HG03342 (cell line): ENCODE measurements around the gene ZIC1.

Experiments
- ATAC-seq: cut with Tn5 transposase; IDR thresholded peaks from one replicate; pipeline ENCODE4 v1.9.1; 2021; ENCODE audit warnings: mild to moderate bottlenecking, moderate library complexity; ENCODE audit not compliant: unreplicated experiment

Gene ZIC1

DNA sequence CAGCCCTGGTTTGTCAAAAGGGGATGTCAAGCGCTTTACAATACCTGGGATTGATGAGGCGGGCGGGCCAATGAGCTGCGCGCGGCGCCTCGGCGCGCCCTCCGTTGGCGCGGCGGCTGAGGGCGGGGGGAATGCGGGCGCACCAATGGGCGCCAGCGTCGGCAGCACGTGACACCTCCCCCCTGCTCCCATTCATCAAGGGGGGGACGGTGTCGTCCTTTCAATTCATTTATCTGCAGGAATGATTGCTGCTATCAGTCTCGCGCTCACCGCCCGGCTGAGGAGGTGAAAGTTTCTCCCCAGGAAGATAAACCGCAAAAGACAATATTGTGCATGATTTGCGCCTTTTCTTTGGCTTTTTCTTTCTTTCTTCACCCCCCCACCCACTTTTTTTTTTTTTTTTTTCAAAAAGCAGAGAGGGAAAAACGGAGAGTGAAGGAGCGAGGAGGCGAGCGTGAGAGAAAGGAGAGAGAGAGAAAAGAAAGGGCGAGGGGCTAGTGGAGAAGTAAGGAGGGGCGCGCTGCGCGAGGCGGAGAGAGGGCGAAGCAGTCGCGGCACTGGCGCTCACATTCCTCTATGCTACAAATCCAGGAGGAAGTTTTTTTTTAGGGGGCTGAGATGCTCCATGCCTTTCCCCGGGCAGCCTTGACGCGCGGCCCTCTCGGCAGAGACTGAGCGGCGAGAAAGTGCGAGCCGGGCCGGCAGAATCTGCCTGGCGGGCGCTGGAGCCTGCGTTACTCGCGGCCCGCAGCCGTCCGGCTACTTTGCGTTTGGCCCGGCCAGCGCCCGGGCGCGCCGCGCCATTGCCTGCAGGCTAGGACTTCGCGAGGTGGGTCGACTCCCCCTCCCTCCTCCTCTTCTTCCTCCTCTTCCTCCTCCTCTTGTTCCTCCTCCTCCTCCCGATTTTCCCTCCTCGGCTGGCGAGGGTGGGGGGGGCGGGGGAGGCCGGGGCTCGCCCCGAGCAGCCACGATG lies at the start of gene ZIC1:
TSS of gene ZIC1 (plus strand) at position 223 of the 973 bp plus-strand sequence. CDS start at position 971, 748 bp downstream.
- no peak for ATAC-seq

DNA sequence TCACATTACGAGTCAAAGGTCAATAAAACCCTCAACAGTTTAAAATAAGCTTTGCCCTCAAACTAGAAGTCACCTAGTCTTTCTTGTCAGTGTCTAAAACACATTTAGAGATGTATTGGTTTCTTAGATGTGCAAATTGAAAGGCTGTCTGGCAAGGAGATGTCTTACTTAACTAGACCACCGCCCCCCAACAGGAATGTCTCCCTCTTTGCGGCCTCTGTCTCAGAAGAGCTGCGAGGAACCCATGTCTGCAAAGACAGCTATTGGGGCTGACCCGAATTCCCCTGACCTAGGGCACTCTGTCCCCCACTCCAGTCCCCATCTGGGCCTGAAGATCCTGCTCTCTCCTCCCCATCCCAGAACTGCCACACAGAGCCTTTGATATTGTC lies 49.1 kb upstream of the ZIC1 start:
- ATAC-seq: no peak

DNA sequence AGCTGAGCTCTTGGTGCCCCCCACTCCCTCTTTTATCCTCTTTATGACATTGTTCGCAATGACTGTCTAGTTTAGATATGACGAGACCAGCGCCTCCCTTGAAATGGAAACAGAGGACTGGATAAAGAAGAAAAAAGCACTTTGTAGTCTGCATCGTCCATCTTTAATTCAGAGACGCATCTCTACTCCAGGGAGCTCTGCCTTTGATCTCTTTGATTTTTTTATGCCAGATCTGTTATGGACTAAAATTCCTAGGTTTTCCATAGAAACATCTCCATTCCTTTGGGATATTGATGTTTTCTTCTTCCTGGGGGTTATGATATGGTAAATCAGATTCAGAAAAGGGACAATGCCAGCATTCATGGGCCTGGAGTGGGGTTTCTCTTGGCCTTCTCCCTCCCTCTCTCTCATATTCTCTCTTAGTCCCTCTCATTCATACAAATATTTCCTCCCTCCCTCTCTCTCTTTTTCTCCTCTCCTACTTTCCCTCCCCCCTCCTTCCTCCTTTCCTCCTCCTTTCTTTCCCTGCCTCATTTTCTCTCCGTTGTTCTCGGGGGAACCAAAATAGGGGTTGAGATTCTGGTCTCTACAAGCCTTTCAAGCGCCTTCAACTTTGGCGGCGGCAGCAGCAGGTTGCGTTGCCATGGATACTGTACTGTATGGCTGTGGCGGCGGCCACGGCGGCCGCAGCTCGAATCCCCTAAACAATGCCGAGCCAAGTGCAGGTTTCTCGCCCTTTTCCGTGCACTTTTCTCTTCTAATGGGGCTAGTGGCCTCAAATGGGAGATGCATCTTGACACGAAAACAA lies 48.3 kb upstream of the ZIC1 start:
- no peak for ATAC-seq

DNA sequence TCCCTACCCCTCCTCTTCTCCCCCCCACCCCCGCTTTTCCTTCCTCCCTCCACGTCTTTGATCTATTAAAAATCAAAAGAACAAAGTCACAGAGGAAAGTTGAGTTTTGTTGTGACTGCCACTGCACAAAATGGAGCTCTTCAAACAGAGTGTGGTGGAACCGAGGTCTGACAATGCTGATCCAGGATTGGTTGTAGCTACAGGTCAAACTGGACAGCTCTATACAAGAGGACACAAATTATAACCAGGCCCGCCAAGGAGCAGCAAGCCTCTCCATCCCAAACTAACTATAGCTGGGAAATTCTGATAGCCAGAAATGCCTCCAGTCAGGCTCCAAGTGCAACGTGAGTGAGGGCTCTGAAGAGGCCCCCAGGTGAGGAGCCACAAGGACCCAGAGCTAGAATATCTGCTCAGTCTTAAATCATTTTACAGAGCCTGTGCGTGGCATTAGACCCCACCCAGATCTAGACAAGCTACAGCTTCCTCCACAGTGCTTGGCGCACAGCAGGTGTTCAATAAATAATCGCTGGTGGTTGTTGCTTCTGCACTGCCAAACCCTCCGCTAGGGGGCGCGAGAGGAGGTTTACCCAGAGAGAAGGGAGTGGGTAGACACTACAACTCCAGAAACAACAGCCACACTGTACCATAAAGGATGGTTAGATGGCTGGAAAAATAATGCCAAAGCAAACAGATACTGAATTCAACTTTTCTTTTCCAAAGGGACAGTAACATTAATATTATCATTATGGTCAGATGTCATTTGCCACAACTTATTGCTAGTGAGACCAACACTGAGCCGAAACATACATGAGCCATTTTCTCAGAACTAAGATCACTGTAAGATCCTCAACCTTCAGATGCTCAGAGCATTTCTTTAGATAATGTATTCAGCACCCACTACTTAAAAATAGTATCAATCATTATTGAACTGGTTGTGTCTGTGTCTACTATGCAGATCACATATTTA lies 47.4 kb upstream of the ZIC1 start:
- peak; percentile 76 for ATAC-seq

DNA sequence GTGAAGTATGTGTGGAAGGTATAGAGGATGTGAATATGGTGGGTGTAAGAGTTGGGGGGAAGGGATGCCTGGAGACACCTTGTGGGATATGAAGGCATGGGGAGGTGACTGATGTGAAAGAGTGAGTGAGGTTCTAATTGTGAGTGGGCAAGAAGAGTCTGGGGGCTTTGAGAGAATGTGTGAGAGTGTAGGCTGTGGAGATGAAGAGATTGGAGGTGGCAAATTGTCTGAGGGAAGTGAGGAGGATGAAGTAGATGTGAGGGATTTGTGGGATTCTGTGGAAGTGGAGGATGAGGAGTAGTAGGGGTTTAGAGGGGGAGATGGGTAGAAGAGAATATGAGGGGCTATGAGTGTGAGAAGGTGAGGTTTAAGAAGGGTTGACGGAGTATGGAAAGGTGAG lies 44.4 kb upstream of the ZIC1 start:
- no peak for ATAC-seq

DNA sequence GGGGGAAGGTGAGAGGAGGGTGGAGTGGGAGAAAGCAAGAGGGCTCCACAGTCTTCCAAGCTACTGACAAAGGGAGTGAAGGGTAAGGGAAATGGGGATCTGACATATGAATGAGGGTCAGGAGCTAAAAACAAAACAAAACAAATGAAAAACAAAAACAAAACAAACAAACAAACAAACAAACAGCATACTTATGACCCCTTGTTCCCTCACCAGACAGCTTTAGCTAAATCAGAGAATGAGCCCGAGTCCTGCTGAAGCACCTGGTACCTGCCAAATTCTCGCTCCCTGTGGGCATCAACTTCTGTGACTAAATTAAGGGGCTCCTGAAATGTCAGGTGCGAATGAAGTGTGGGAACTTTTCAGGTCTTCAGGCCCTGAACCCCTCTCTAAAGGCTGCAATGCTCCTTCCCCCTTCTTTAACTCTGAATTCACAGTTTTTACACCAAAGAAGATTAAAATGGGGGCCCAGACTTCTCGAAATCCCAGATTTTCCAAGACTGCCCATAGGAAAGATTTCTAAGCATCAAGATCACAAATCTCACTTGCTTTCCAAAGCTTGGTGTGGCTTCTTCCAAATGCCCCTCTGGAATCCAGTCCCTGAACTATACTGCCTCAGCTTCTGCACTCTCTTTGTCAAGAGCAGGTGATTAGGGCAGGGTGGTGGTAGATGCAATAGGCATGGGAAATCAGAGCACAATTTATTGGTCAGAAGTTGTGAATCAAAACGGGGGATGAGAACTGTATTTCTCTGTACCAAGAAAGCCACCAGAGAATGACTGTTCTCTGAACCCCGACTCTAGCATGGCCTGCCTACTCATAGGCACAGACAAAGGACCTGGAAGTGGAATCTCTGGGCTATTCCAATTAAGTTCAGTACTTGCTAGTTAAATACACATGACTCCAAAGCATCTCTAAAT lies 43.7 kb upstream of the ZIC1 start:
- ATAC-seq: no peak

DNA sequence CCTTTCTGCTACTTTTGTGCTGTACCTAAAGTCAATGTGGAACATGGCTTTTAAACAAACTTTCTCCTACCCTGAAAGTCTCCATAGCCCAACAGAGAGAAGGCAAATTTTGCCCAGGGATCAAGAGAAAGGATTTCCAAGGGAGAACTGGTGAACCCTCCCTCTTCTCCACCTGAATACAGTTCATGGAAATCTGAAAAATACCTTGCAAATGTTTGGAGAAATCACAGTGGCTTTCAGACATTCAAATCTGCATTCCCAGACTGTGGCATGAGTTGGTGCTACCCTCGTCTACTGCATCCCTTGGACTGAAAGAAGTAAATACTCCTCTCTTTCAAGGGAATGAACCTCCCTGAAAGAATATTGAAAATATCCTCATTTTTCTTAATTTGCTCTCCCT lies 41.5 kb upstream of the ZIC1 start:
- ATAC-seq: no peak

DNA sequence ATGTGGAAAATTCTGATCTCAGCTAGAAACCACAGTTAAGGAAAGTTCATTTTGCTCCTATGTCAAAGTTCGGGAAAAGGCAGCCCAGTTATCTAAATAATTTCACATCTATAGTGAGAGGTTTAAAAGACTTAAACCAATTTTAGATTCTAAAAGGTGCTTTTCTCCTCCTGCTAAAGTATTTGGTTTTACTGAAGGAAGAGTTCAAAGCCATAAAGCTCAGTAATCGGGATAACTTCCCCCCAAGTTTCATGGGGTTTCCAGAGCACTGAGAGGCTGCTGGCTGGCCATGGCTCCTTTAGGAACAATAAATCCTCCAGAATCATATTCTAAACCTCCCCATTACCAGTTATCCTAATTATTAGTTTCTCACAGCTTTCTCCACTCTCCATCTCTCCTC lies 41.0 kb upstream of the ZIC1 start:
- ATAC-seq: no peak

DNA sequence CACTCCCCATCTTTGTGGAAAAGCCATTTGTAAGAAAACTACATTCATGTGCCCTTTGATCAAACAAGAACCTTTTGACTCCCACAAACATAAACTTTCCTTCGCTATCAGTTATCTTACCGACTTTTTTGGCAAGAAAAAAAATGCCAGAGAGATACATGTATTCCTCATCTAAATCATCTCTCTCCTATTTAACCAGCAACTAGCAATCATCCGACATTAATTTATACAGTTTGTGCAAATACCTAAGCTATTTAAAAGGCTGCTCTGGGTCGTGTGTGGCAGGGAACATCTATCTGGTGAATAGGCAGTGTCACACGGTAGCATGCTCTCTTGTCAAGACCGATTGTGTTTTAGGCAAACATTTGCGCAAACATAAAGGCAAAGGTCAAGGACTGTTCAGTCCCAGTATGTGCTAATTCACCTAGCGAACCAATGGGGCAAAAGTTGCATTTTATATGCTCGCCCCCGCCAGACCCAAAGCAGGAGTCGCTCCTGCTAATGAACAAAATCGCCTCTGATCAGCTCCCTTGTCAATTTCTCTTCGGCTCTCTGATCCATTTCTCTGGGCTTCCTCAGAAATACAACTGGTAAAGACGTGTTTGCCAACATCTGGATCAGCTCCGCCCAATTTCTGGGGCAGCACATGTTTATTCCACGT lies 40.5 kb upstream of the ZIC1 start:
- no peak for ATAC-seq

DNA sequence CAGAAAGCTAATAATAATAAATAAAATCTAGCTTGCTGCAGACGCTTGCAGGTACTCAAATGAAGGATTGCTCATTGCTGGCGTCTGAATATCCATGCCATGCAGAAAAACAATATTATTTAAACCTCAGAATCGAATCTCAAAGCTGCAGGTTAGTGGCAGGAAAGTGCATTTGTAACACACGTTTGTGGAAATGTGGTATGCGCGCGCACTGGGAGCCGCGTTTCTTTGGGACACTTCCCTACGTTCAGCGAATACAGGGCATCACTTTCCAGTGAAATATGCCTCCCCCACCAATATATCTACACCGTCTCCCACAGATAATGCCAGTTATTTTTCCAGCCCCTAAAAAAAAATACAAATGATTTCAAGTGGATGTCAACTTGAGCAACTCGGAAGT lies 39.9 kb upstream of the ZIC1 start:
- no peak for ATAC-seq

DNA sequence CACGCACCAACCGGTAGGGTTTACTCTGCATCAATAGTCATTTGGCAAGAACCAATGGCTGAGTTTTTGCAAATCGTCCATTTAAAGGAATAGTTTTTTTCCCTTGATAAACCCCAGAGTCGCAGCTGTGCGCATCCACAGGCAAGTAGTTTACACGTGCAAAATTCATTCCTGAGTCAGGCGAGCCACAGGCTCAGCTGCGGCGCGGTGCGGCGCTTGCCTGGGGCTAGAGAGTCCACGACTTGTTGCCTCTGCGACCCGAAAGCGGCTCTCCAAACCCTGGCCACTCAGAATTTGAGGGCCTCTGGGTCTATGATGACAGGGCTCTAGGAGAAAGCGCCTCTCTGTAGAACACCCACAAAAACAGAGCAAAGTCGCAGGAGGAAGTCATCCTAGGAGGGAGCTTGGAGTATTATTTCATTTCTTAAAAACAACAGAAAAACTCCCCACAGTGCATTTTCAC lies 39.5 kb upstream of the ZIC1 start:
- ATAC-seq: no peak

DNA sequence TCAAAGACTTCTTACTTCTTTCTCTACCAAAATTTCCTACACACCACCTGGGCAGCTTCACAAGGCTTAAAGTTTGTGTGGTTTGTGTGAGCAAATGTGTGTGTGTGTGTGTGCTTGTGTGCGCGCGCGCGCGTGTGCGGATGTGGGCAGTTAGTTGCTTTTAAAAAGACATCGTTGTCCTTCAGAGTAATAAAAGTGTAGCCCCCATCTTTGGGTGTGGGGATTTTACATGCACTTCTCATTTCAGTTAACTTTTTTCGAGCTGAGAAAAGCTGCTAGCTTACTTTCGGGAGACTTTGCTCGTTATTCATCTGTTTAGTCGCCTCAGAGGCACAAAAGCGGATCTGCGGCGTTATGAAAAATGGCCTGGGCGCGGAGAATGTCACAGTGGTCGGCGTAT lies 38.8 kb upstream of the ZIC1 start:
- no peak for ATAC-seq

DNA sequence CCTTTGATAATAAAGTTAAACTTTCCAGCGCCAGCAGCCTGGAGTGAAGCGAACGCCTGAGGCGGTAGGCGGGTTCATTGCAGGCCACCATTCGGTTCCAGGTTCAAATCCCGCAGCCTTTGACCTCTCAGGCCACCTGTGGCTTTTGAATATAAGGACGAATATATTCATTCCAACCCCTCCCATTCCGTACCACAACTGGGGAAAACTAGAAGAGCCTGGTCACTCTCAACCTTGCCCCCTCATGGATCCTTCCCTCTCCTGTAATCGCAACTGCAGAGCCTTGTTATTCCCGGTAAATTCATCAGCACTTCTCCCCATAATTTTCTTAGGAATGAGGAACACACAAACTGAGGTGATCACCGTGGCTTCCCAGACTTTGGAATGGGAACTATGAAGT lies 38.0 kb upstream of the ZIC1 start:
- no peak for ATAC-seq

DNA sequence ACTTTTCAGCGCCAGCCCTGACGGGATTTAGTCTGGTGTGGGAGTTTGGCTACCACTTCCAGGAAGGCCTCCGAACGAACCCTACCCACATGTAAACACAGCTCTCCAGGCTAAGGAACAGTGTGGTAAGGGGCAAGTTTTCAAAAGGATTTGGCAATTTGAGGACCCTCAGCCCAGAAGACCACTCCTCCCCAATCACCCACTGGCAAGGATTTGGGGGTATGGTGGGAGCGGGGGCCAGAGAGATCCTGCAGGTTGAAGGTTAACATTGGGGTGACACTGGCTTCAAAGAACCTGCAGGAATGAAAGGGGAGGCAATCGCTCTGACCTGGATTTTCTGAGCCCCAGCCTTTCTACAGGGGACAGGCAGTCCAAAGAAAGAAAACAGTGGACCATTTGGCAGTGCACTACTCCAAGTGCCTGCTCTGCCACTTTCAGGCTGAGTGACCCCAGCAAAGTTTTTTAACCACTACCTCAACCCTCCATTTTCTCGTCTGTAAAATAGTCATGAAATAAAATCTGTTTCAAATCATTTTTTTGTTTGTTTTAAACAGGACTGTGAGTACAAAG lies 37.3 kb upstream of the ZIC1 start:
- ATAC-seq: no peak

DNA sequence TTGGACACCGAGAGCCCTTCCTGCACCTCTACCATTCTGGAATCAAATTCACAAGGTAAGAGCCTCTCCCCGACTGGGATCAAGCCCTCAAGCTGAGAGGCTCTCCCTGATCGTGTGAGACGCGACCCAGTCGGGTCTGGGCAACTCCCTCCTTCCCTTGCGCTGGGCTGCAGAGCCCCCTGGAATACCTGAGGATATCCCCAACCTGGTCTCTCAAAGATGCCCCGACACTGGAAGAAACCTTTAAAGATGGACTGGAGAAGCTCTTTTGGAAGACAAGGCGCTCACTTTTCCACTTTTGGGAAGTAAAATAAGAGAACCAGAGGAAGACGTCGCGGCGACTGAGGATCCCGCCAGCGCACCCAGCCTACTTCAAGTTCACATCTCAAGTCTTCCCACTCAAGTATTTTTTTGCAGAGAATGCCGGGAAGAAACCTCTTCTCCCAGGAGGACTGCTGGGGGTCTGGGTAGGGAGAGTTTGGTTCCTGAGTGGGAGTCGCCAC lies 36.6 kb upstream of the ZIC1 start:
- no peak for ATAC-seq

DNA sequence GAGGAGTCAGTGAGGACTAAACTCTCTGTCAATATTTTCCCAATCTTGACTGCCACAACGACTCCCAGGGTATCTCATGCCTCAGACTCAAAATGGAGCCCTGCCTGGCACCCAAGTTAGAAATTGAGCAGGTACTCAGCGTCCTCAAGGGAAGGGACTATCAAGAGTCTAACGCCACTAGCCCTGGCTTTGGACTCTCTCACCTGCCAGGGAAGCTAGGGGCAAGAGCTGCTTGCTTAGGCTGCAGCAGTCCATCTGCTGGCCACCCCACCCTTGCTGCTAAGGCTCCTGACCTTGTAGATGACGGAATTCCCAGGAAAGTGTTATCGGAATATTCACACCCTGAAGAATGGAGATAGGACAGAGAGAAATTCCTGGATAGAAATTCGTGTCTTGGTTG lies 35.9 kb upstream of the ZIC1 start:
- no peak for ATAC-seq

DNA sequence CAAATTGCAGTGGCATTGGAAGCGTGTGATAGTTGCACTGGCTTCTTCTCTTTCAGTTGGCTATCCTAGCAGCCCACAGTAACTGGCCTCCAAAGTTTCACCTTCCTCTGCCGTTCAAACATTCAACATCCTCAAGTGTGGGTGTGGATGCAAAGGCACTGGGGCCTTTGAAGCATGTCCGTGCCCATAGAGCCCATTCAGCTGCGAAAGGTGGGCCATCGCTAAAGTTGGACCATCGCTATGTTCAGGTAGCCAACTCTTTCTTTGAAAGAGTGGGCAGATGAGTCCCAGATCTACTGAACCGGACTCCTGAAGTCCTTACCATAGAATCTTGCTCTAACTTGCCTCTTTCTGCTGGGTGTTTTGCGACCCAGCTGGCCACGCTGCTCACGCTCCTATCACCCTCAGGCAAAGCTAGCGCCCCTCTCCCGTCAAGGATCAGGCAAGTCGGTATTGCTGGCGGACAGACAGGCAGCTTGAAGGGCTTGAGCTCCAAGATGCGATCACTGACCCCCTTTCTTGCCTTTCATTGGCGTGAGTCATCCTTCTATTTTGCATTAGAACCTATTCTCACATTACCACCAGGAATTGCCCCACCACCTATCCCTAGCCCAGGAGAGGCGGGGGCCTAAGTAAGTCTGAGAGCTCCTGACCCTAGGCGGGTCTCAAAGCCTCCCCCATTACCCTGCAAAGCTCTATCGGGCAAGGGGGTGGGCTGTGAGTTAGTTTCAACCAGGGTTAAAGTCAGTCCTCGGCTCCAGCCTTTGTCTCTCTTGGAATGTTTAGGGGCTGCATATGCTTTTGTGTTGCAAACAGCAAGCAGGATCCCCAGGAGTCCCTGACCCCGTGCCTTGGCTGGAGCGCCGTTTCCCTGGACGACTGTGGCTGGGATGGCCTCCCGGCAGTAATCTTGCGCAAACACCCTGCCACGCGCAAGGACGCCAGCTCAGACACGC lies 31.5 kb upstream of the ZIC1 start:
- no peak for ATAC-seq
